SIG-M5 treated with dmso at 0.1 percent for 504 hours (cell line): Measurements from ENCODE around the gene CROCC2.

Source experiments
- DNase-seq: peaks from one replicate; lab custom pipeline; 2025; ENCODE audit not compliant: unreplicated experiment; lab: John Stamatoyannopoulos, UW

CROCC2 gene

DNA sequence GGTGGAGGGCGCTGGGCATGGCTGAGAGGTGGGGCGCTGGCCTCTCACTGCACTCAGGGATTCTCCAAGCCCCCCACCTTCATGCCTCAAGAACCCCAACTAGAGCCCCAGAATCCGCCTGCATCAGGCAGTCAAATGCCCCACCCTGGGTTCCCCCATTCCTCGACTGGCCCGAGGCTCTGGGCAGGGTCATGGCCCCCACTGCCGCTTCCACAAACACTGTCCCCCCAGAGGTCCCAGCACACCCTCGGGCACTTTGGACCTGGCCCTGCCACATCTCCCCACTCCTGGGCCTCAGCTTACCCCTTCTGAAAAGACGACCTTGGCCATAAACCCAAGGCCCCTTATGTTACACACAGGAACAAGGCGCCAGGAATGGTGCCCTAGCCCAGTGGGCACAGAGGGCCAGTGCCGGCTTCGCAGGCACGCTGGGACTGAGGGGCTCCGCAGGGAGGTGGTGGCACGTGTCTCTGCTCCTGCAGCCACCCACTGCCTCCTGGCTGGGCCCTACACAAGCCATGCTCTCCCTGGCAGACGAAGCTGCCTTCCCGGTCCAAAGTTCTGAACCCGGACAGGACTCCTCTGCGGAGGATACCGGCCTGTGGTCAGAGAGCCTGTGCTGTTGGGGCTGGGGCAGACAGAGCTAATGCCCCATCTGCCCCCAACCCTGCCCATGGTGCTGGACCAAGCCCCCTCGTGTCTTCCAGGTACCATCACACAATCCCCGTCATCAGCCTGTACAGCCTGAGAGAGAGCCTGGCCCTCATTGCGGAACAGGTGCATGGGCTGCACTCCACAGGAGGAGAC lies 30.7 kb upstream of the CROCC2 start:
- DNase-seq = no peak

DNA sequence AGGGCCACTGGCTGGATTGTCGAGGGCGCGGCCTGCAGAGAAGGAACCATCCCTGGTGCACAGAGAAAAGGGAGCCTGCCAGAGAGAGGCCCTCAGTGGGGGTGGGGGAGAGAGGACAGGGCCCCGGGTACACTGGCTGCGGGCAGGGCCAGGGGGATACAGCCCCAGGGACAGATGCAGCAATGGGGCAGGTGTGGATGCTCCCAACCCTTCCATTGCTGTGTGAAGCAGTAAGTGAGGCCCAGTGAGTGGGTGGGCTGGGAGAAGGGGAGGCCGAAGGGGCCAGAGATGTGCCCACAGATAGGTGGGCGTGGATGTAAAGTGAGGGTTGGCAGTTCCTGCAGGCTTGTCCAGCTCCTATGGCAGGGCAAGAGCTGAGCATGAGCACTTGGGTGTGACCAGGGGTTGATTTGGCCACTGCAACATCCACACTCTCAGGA lies 30.1 kb upstream of the CROCC2 start:
- DNase-seq = no peak

DNA sequence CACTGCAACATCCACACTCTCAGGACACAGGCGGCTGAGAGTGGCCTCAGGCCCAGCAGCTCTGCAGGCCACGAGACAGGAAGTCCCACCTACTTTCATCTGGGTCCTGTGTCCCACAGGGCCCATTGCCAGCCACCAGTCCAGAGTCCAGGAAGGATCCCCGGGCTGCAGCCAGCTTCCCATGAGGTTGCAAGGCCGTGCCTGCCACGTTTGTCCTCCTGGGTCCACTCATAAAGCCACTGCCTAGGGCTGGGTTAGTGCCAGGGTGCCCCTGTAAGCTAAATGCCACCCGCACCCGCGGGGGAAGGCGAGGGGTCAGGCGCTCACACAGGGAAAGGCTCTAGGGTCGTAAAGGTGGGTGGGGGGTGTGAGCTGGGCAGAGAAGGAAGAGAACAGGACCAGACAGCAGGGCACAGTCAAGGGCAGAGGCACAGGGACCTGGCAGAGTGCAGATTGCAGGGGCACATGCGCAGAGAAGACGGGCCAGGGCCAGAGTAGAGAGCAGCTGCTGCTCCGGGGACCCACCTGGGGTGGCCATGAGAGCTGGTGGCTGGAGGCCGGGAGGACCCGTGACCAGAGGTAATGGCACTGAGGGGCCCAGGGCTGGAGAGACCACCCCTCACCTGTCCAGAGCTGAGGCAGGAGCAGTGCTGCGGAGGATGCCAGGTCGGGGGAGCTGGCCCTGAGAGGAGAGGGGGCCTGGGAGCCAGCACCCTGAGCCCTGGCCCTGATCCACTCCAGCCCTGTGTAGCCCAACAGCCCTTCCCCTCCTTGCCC lies 29.5 kb upstream of the CROCC2 start:
- DNase-seq = no peak

DNA sequence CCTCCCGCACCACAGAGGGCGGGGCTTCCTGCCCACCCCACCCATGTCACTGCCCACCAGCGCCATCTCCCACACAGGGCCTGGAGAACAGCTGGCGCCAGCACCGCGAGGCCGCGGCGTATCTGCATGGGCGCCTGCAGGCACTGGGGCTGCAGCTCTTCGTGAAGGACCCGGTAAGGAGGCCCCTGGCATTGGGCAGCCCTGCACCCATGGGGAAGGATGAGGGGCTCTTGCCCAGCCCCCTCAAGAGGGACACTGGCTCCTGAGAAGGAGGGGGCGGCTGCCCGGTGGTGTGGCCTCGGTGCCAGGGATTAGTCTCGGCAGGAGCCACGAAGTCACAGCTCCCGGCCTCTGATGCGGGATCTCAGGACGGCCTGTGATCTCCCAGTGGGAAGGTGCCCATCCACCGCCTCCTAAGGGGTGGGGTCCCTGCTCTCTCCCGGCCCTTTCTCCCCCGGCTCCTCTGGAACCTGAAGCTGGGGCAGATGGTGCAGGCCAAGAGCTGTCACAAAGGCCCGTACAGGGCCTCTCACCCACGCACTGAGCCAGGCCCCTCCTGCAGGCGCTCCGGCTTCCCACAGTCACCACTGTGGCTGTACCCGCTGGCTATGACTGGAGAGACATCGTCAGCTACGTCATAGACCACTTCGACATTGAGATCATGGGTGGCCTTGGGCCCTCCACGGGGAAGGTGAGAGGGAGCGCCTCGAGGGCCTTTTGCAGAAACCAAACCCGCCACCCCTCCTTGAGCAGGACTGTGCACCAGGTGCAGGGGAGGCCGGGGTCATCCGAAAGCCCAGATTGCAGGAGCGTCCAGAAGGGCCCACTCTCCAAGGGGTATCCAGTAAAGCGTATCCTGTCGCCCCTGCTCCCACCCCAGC lies 28.4 kb upstream of the CROCC2 start:
- no peak for DNase-seq

DNA sequence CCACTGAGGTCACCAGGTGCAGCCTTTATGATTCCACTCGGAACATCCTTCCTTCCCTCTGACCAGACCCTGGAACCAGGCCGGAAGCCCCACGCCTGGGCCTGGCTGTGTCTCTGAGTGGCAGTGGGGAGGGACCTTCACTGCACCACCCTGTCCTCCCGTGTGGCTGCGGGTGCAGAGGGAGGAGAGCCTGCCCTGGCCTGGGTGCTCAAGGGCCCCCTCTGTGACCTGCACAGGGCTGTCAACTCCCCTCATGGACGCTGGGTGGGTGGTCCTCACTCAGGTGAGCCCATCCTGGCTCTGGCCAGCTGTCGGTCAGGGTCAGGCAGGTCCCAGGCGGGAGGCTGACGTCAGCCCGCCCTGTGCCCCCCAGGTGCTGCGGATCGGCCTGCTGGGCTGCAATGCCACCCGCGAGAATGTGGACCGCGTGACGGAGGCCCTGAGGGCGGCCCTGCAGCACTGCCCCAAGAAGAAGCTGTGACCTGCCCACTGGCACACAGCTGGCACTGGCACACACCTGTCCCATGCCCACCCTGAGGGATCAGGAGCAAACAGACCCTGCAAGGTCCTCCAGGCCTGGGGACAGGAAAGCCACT lies 27.7 kb upstream of the CROCC2 start:
- DNase-seq = no peak

DNA sequence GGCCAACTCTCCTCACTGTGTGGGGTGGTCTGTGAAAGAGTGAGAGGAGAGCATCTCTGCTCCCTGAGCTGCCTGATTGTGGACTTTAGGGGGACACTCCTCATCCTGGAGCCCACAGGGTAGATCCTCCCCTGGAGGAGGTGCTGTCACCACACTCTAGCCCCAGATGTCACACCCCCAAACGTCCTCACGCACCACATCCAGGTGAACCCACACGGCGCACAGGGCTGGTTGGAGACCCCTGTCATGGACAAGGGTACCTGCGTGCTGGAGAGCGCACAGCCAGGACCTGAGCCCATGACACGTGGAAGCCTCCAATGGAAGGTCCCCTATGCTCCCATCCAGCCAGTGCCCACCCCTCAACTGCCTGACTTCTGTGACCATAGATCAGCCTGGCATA lies 27.0 kb upstream of the CROCC2 start:
- DNase-seq = no peak

DNA sequence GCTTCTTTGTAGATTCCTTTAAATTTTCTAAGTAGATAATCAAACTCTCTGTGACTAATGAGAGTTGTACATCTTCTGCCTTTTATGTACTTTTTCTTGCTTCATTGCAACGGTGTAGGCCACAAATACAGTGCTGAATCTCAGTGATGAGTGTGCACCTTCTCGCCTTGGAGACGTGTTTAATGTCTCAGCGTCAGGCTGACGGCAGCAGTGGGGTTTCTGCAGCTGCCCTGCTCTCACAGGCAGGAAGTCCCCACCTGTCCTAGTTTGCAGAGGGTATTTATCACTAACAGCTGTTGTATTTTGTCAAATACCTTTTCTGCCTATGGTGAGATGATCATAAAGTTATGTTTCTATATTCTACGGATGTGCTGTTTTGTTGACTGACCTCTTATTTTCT lies 24.2 kb upstream of the CROCC2 start:
- no peak for DNase-seq

DNA sequence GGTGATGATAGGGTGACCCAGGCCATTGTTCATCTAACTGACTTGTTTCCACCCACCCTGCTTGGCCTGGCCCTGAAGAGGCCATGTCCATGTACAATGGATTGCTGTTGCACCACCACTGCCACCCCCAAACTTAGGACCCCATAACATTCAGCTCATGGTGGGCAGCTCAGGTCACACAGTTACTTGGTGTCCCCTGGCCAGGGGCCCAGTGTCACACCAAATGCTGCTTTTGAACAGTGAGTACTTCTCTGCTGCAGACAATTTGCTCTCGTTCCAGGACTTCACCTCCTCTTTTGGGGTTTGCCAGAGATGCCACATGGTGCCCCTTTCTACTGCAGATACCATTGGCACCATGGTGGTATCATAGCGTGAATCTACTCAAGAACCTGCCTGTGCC lies 21.9 kb upstream of the CROCC2 start:
- no peak for DNase-seq

DNA sequence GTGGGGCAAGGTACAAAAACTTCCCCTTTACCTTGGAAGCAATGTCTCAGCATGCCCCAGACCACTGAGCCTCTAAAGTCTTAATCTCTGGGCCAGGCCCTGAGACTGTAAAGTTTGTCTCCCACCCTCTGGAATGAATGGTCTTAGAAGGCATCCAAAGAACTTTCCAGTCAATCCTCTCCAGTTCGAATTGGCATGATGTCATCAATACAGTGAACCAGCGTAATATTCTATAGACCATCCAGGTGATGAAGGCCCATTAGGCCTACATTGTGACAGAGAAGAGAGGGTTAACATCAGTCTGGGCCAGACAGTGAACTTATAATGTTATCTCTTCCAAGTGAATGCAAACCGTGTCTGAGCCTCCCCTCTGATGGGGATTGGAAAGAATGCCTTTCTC lies 21.4 kb upstream of the CROCC2 start:
- no peak for DNase-seq

DNA sequence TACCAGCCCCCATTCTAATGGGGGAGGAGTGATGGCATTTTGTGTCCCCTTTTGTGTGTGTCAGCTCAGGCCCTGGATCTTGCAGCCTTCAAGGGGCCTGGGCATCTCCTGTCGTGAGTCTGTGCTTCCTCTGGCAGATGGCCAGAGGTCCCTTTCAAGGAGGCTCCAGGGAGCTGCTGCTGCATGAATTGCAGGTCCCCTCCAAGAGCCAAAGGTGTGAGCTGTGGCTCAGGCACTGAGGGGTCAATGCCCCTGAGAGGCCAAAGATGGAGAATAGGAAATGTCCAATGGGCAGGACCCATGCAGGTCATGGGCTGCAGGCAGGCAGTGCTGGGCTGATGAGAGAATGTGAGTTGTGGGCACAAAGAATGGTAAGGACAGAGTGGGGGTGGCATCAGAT lies 20.6 kb upstream of the CROCC2 start:
- no peak for DNase-seq

DNA sequence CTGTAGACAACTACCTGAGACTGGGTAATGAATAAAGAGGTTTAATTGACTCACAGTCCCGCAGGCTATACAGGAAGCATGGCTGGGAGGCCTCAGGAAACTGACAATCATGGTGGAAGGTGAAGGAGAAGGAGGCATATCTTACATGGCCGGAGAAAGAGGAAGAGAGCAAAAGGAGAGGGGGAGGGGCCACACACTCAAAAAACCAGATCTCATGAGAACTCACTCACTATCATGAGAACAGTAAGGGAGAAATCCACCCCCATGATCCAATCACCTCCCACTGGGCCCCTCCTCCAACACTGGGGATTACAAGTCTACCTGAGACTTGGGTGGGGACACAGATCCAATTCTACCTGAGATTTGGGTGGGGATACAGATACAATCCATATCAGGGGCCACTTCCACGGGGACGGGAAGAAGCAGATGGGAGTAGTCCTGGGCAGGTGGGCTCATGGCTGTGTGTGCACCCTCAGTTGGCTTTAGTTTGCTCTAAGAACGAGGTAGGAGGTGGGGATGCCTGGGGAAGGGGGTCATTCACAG lies 20.0 kb upstream of the CROCC2 start:
- DNase-seq = peak; percentile 5

DNA sequence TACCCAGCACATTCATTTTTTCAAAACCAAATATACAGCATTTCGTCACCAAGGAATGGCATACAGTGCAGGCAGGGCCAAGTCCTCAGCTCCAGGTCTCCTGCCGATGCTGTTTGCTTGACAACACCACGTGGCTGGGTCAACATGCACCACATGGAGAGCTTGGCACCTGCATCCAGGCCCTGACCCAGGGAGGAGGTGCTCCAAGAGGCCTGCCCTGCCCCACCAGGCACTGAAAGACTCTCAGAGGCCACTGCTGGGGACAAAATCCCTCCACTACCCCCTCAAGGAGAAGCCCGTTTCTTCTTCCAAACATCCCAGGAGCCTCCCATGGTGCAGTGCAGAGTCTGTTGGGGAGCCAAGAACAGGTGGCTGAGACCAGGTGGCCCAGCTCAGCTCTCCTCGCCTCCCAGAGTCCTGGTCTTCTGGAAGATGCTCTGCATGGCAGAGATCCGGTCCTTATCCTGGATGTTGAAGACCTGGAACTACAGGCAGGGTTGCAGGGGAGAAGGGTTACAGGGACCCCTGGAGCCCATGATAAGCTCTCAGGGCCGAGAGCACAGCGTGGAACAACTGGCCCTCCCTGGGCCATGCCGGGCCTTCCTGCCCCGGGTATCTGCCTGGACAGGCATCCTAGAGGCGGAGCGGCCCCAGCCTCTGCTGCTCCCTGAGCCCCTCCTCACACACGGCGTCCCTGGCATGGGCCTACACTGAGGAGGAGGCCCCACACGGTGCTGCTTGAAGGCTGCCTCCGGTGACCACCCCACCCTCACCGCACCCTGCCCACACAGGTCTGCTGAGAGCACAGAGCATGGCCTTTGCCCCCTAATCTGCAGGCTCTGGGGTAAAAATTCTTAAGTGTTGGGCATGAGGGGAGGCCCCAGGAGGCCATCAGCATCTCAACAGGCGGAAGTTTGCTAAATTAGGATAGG lies 19.2 kb upstream of the CROCC2 start:
- no peak for DNase-seq

DNA sequence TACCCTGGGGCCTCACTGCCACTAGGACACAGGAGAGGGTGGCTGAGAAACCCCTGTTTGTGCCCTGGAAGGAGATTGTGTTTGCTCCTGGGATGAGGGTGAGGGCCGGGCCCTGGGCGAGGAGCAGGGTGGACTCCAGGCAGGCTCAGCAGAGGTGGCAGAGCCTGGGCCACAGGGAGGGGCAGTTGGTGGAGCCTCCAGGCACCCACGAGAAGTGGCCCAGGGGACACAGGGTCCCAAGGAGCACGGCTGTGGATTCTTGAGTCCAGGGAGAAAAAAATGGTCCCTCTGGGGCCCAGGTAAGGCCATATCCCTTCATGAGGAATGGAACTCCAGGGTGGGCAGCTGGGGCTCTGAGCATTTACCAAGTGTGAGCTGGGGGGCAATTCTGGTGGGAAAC lies 18.5 kb upstream of the CROCC2 start:
- DNase-seq = no peak

DNA sequence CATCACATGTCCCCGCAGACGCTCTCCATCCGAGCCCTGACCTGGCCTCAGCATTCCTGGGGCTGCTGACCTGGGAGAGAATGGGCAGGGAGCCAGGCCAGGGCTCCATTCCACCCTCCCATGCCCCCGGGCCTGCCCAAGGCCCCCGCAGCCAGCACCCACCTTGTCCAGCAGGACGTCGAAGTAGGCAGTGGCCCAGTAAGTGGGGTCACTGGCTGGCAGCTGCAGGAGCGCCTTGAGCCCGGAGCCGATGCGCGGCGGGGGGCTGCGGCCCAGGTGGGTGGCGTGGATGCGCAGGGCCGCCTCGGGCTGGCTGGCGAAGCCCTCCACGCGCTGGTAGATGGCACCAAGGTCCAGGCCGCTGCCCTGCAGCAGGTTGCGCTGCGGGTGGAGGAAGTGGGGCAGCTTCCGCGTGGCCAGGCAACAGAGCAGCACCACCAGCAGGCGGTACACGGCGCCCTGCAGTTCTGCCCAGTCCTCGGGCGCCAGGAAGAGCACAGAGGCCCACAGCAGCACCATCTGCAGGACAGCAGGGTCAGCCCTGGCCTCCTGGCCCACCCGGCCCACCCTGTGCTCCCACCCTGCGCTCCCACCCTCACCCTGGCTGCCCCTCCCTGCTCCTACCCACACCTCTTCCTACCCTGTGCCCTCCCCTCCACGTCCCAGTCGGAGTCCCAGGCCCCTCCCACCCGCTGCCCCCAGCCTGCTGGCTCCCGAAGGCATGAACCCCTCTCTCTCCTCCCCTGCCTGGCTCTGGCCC lies 17.8 kb upstream of the CROCC2 start:
- DNase-seq = no peak

DNA sequence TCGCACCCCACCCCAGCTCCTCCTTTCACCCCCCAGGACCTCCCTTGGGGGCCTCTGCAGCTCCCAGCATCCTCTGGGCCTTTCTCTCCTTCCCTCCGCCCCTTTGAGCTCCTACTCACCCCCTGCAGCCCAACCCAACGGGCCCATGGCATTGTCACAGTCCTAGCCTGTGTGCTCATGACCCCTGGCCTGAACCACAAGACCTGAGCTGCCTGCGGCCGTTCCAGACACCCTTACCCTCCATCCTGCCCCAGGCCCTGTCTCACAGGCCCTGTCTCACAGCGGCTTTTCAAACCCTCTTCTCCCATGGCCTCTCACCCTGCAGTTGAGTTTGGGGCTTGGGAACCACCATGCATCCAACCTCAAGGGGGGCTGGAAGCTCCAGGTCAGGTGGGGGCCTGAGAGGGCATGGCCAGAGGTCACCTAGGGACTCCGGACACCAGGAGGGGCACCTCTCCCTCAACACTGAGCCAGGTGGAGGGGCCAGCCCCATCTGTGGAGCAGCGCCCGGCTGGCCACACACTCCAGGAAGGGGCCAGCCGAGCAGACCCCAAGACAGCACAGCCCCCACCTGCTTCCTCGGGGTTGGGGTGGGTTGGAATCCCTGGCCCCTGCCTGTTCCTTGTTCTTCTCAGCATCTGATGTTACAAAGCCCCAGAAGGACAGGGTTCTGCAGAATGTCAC lies 17.1 kb upstream of the CROCC2 start:
- no peak for DNase-seq

DNA sequence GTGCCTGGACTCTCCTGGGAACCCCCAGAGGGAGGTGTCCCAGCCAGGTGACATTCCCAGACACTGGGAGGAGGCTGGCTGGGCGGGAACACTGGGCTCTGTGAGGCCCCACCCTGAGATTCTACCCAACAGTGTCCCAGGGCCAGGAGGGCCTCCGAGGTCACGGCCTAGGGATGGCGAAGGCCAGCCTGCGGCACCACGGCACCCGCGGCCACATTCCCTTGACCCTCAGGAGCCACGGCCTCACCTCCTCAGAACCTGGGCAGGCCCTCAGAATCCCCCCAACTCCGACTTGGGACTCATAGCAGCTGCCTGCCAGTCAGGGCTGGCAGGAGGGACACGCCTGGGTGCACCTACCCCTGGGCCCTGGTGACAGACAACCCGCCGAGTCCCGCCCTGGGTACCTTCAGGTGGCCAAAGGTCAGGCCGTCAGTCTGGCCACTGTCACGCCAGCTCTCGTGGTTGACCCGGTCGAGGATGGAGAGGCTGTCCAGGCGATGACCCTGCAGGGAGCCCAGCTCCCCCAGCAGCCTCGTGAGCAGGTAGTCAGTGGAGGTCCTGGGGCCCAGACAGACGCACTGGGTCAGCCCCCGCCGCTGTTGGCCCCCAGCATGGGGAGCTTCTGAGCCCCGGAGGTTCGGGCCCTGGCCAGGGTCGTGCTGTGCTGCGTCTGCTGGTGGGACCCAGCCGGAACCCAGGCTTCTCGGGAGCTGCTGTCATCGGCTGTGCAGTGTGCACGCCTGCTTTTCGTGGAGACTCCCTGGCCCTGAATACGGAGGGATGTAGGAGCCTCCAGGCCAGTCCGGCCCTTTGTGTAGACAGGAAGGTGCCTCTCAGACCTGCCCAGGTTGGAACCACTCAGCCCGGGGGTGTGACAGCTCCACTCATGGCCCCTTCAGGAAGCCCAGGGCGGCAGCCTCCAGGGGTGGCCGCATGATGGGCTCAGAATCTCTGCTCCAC lies 16.3 kb upstream of the CROCC2 start:
- no peak for DNase-seq

DNA sequence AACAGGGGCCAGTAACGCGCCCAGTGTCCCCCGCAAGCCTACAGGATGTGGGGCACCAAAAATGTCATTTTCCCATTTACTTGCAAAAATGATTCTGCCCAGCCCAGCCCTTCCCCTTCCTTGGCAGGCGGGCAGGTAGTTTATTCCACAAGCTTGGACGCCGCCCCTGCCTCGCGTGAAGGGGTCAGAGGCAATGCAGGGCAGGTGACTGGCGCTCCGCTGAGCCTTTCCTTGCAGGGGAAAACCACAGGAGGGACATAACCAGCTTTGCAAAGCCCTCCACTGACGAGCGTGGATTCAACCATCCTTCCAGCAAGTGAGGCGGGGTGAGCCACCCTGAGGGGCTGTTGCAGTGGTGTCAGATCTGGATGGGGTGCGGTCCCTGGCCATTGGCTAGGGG lies 15.4 kb upstream of the CROCC2 start:
- no peak for DNase-seq
